Endothelial cell (in vitro differentiated cells): ENCODE data around the gene DVL1. TPM values are rescaled to one million over a fixed set of nuclear protein-coding genes. Genes with fewer than 3 reads are reported as not detected.
"Not testable (repeated sequence)": the region's sequence is repeated elsewhere in the genome, so short reads cannot be mapped to it uniquely, and the experiment has no call there.

Source experiments
- DNase-seq: peaks from one replicate; pipeline ENCODE4 v3.0.0; 2021; ENCODE audit warnings: low spot score
- H3K27ac Mint-ChIP-seq: one replicate; pipeline ENCODE4 v1.8.0; 2021; ENCODE audit warnings: mixed read lengths, inconsistent platforms; ENCODE audit not compliant: unreplicated experiment
- H3K27me3 Mint-ChIP-seq: one replicate; pipeline ENCODE4 v1.8.0; 2021; ENCODE audit warnings: mild to moderate bottlenecking, moderate library complexity, mixed read lengths, inconsistent platforms; ENCODE audit not compliant: unreplicated experiment
- H3K36me3 Mint-ChIP-seq: one replicate; pipeline ENCODE4 v1.8.0; 2021; ENCODE audit warnings: mild to moderate bottlenecking, low read depth, mixed read lengths, inconsistent platforms; ENCODE audit not compliant: unreplicated experiment
- H3K4me1 Mint-ChIP-seq: one replicate; pipeline ENCODE4 v1.8.0; 2021; ENCODE audit warnings: mild to moderate bottlenecking, mixed read lengths, inconsistent platforms; ENCODE audit not compliant: unreplicated experiment
- H3K4me3 Mint-ChIP-seq: one replicate; pipeline ENCODE4 v1.8.0; 2021; ENCODE audit warnings: mild to moderate bottlenecking, mixed read lengths, inconsistent platforms; ENCODE audit not compliant: unreplicated experiment
- H3K9me3 Mint-ChIP-seq: one replicate; pipeline ENCODE4 v1.8.0; 2021; ENCODE audit warnings: mixed read lengths, inconsistent platforms; ENCODE audit not compliant: unreplicated experiment
- total RNA-seq: library from RNA; stranded (reverse); fragmentation: NEBNext Ultra II Directional; extraction: Animal tissue kit (Norgen Biotek cat#: 25700); gene quantifications from one replicate; pipeline ENCODE4 v1.2.1, GENCODE V29; 2021; ENCODE audit not compliant: unreplicated experiment
- TF ChIP-seq, protein P1 (sequence below): fragments of 200-600 bp; sonication (generic); IDR thresholded peaks from one replicate; pipeline ENCODE4 v1.5.0; 2021; ENCODE audit warnings: antibody characterized with exemption; ENCODE audit not compliant: unreplicated experiment

DVL1 gene
- total RNA-seq, 1 donor from 2014 or later: 26.7 TPM

DNA sequence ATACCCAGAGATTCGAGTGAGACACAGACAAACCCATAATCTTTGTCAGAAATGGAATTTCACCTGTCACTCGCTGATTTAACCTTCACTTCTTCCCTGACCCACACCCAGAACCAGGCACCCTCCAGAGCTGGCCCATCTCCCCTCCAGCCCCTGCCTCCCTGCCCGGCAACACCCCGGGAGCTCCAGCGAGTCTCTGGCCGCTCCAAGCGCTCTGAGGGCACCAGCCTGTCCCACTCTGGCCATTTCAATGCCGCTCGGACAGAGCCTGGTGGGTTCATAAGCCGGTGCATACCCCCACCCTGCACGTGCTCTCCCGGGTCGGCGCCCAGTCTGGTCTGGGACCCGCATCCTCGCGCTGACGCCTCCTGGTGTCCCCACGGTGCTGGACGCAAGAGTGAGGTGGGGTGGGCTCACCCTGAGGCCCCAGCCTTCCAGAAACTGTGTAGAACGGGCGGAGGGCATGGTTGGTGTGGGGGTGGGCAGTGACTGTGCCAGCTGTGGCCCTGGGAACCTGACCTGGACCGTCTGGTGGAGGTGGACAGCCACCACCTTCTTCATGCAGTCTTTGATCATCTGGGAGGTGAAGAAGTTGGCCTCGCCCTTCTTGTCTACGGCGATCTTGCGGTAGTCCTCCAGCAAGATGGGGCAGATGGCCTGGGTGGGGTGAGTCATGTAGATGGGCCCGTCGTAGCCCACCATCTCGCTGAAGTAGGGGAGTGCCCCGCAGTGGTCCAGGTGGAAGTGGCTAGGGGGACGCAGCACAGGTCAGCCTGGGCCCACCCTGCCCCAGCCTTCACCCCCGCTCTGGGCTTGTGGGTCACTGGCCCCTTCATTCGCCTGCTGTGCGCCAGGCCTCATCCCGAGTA is 30.2 kb downstream of the DVL1 start:
- TF ChIP-seq, protein P1, sequence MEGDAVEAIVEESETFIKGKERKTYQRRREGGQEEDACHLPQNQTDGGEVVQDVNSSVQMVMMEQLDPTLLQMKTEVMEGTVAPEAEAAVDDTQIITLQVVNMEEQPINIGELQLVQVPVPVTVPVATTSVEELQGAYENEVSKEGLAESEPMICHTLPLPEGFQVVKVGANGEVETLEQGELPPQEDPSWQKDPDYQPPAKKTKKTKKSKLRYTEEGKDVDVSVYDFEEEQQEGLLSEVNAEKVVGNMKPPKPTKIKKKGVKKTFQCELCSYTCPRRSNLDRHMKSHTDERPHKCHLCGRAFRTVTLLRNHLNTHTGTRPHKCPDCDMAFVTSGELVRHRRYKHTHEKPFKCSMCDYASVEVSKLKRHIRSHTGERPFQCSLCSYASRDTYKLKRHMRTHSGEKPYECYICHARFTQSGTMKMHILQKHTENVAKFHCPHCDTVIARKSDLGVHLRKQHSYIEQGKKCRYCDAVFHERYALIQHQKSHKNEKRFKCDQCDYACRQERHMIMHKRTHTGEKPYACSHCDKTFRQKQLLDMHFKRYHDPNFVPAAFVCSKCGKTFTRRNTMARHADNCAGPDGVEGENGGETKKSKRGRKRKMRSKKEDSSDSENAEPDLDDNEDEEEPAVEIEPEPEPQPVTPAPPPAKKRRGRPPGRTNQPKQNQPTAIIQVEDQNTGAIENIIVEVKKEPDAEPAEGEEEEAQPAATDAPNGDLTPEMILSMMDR: no peak
- Mint-ChIP-seq H3K4me1 (peaks cover 15% of the 10 kb centered on the region), H3K36me3 (peaks cover 14% of the 10 kb centered on the region), H3K9me3 (no peaks in the 10 kb centered on the region), H3K27me3 (peaks cover 8% of the 10 kb centered on the region), H3K27ac (no peak overlapping the region), H3K4me3 (no peak overlapping the region)
- DNase-seq: no peak

DNA sequence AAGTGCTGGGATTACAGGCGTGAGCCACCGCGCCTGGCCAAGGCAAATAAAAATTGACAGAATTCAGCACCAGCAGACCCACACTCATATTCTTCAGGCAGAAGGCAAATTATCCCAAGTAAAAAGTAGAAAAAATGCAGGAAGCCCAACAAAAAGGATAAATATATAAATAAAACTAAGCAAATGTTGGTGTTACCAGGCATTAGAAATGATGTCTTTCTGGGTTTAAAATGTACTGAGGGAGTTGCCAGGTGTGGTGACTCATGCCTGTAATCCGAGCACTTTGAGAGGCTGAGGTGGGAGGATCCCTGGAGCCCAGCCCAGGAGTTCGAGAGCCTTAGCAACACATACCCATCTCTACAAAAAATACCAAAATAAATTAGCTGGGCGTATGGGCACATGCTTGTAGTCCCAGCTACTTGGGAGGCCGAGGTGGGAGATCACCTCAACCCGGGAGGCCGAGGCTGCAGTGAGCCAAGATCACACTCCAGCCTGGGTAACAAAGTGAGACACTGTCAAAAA is 31.0 kb downstream of the DVL1 start:
- DNase-seq: no peak
- Mint-ChIP-seq H3K4me1 (peaks cover 10% of the 10 kb centered on the region), H3K27ac (no peak overlapping the region), H3K9me3 (no peaks in the 10 kb centered on the region), H3K27me3 (peaks cover 8% of the 10 kb centered on the region), H3K36me3 (peaks cover 8% of the 10 kb centered on the region), H3K4me3 (no peak overlapping the region)
- TF ChIP-seq, protein P1: no peak

DNA sequence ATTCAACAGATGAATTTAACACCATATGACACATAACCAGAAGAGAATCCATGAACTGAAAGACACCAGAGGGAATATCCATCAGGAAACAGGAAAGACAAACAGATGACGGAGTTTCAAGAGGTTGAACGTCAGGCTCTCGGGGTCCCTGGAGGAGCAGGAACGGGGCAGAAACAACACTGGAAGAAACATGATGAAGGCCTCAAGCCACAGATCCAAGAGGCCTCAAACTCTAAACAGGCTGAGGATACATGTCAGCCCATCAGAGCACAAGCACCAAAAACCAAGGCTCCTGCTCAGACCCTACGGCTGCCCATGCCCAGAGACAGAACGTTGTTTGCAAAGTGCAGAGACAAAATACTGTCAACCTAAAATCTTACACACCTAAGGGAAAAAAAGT is 31.8 kb downstream of the DVL1 start:
- peaks cover 7% of the 10 kb centered on the region for H3K27me3 Mint-ChIP-seq
- H3K27ac Mint-ChIP-seq: peak overlapping the region; percentile 26
- peaks cover 10% of the 10 kb centered on the region for H3K4me1 Mint-ChIP-seq
- DNase-seq: no peak
- H3K9me3 Mint-ChIP-seq: no peaks in the 10 kb centered on the region
- no peak overlapping the region for H3K4me3 Mint-ChIP-seq
- TF ChIP-seq, protein P1: no peak
- H3K36me3 Mint-ChIP-seq: peaks cover 8% of the 10 kb centered on the region

DNA sequence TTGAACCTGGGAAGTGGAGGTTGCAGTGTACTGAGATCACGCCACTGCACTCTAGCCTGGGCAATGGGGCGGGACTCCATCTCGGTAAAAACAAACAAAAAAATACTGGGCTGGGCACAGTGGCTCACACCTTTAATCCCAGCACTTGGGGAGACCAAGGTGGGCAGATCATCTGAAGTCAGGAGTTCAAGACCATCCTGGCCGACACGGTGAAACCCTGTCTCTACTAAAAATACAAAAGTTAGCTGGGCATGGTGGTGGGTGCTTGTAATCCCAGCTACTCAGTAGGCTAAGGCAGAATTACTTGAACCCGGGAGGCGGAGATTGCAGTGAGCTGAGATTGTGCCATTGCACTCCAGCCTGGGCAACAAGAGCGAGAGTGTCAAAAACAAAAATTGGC is 33.0 kb downstream of the DVL1 start:
- not testable (repeated sequence) for H3K4me1 Mint-ChIP-seq, H3K4me3 Mint-ChIP-seq, H3K36me3 Mint-ChIP-seq, H3K27ac Mint-ChIP-seq, H3K9me3 Mint-ChIP-seq, DNase-seq, H3K27me3 Mint-ChIP-seq

DNA sequence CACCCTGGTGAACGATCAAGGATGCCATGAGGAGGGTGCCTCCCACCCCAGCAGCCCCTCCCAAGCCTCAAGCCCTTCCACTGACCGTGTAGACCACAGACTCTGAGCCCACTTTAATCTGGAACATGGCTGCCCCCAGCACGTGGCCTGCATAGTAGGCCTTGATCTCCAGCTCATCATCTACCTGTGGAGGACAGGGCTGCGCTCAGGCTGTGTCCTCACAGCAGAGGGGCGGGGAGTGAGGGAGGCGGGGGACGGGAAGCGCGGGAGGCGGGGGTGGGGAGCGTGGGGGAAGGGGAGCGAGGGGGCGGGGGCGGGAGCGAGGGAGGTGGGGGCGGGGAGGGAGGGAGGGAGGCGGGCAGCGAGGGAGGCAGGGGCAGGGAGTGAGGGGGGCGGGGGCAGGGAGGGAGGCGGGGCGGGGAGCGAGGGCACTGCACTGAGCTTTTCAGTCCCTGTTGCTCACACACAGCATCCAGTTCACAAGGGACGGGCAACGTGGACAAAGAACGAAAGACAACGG is 33.7 kb downstream of the DVL1 start:
- no peak overlapping the region for H3K4me3 Mint-ChIP-seq
- H3K27ac Mint-ChIP-seq: no peak overlapping the region
- TF ChIP-seq, protein P1: no peak
- no peak for DNase-seq
- H3K27me3 Mint-ChIP-seq: peaks cover 5% of the 10 kb centered on the region
- peaks cover 8% of the 10 kb centered on the region for H3K36me3 Mint-ChIP-seq
- no peaks in the 10 kb centered on the region for H3K9me3 Mint-ChIP-seq
- peaks cover 6% of the 10 kb centered on the region for H3K4me1 Mint-ChIP-seq
